ENCODE measurements around the gene DIAPH2.

- TF ChIP-seq EZH2 (IDR thresholded peaks at IDR 0.05; ENCODE audit: insufficient read depth, poor library complexity, severe bottlenecking) (no peak), EZH2phosphoT487 (IDR thresholded peaks at IDR 0.05; ENCODE audit: insufficient read depth, low read depth) (no peak)
Measured at GRCh38 chrX:97372001-97372766, 687.5 kb downstream of the DIAPH2 start.

Data from GM23248 (cell line).